Renal pelvis (tissue), 4 donors: ENCODE measurements around the gene LRRC57. TPM values are rescaled to one million over a fixed set of nuclear protein-coding genes. Genes with fewer than 3 reads are reported as not detected.
"Not testable (repeated sequence)": the region's sequence is repeated elsewhere in the genome, so short reads cannot be mapped to it uniquely, and the experiment has no call there.

Source experiments
- DNase-seq: peaks from one replicate; pipeline ENCODE4 v3.0.0-alpha.2; 2013
- polyA plus RNA-seq, 3 donors: library from polyadenylated mRNA; unstranded; fragments of 120-200 nt; gene quantifications; one replicate each; pipeline ENCODE4 v1.2.1, GENCODE V29; 2013; ENCODE audit not compliant: insufficient read length in 3 of 3

Gene LRRC57
- polyA plus RNA-seq, 3 donors, result 20.3 to 27.2 (median 24.2) TPM

DNA sequence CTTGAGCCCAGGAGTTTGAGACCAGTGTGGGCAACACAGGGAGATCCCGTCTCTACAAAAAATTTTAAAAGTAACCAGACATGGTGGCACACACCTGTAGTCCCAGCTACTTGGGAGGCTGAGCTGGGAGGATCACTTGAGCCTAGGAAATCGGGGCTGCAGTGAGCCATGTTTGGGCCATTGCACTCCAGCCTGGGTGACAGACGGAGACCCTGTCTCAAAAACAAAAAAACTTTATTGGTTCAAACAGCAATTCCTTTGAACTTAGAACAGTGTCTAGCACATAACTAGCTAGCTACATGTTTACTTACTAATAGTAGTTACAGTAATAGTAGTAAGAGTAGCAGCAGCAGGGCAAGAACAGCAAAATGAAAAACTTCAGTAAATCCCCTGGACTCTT is 10.1 kb upstream of the LRRC57 start:
- DNase-seq, result no peak

DNA sequence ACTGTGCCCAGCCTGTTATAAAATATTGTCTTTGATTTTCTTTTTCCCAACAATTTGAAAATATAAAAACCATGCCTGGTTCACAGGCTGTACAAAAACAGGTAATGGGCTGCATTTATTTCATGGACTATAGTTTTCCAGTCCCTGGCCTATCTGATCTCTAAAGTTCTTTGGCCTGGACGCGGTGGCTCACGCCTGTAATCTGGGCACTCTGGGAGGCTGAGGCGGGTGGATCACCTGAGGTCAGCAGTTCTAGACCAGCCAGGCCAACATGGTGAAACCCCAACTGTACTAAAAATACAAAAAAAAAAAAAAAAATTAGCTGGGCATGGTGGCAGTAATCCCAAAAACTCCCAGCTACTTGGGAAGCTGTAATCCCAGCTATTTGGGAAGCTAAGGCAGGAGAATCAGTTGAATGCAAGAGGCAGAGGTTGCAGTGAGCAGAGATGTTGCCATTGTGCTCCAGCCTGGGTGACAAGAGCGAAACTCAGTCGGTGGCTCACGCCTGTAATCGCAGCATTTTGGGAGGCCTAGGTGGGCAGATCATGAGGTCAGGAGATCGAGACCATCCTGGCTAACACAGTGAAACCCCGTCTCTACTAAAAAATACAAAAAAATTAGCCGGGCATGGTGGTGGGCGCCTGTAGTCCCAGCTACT is 8.1 kb upstream of the LRRC57 start:
- DNase-seq, result not testable (repeated sequence)

DNA sequence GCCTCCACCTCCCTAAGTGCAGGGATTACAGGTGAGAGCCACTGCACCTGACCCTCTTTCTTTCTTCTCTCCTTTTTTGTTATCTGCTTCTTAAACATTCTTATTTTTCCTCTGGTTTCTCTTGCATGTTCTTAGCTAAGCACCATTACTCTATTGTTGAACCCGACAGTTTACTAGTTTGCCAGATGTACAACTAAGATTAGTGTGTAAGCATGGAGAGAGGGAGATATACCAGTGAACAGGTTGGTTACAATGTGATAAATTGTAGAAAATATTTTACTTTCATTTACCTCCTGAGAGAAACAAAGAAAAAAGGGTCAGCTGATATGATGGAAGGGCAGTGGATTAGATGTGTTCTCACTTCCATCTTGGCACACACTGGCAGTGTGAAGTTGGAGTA is 5.0 kb upstream of the LRRC57 start:
- no peak for DNase-seq

DNA sequence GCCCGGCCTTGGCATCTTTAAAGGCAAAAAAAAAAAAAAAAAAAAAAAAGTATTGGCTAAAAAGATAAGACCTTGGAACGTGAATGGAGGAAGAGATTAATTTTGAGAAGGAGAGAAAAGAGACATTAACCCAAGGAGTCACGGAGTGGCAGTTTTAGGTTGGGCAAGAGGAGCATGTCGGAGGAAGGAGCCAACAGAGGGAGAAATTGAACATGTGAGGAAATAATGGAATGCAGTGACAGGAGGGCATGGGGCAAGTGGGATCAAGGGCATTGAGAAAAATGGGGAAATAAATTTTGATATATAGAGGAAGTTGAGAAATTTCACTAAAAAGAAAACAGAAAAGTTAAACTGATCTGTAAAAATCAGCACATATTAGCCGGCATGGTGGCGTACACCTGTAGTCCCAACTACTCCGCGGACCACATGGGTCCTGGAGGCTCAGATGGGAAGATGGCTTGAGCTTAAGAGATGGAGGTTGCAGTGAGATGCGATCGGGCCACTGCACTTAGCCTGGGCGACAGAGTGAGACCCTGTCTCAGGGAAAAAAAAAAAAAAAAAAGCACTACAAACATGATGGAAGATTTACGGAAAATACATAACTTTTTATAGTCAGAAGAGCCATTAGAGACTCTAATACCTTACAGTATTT is 1.3 kb upstream of the LRRC57 start:
- DNase-seq, result no peak

DNA sequence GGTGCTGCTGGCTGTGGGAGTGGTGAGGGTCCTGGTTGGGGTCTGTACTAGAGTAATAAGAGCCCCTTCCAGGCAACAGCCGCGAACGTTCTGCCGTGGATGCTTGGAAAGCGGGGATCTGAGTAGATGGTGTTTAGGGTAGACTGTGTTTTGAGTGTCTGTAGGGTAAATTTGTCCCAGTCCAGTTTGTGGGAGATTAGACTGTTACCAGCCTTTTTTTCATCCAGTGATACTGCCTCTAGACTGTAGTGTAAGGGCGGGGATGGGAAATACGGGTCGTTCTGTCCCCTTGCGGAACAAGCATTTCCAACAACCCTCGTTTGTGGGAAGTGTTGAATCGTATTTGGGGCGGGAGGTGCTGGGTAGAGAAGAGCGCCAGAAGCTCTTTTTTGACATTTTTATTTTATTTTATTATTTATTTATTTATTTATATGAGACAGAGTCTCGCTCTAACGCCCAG is 469 bp upstream of the LRRC57 start:
- DNase-seq, result peak; percentile 55

DNA sequence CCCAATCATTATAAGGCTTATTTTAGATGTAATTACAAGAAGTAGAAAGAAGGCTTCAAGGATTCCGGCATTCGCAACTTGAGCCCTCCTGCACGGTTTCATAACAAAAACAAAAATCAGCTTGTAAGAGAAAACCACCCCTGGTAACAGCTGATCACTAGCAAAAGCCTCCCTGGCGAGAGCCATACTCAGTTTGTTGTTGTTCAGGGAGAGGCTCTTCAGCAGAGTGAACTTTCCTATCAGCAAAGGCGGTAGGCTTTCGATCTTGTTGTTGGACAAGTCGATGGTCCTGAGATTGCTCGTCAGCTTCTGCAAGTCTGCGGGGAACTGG is 710 bp downstream of the LRRC57 start:
- DNase-seq, result no peak

DNA sequence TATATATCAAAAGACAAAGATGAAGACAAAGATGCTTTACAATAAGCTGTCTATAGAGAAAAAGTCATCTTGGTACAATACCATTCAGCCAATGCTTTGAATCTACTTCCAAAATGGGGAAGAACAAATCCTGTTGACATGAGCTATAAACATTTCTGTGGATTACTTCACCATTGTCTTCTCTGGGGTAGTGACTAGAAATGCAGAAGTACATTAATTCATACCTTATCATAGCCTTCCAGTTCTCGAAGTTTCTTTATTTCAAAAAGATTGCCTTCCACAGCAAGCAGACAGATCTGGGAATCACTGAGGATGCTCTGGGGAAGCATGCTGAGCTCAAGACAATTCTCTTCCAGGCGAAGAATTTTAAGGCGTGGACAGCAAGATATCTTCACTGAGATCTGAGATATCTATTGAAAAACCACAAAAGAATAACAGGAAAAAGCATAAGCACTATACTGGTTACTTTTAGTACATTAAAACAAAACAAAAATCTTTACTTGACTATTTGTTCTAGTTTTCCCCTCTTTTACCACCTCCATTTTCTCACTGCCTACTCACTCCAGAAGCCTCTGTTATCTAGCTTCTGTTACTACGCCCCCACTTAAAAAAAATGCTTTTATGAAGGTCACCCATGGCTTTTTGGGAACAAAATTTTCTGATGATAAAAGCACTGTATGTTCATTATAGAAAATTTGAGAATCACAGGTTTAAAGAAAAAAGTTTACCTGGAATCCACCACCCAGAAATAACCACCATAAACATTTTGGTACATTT is 3.6 kb downstream of the LRRC57 start:
- DNase-seq, result no peak

DNA sequence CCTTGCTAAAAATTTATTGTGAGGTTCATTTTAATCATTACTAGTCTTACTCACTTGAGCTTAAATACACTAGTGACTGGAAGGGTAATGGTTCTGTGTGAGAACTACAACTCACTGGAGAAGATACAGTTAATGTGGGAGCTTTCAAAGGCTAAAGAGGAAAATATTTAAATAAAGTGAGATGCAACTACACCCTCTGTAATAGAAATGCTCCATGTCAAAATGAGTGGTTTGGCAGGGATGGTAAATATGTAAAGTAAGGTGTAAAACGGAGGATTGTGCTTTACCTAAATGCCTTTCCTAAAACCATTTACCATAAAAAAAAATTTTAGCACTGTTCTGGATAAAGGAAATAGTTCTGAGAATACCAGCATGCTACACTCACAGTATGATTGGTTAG is 15.3 kb downstream of the LRRC57 start:
- DNase-seq, result no peak

DNA sequence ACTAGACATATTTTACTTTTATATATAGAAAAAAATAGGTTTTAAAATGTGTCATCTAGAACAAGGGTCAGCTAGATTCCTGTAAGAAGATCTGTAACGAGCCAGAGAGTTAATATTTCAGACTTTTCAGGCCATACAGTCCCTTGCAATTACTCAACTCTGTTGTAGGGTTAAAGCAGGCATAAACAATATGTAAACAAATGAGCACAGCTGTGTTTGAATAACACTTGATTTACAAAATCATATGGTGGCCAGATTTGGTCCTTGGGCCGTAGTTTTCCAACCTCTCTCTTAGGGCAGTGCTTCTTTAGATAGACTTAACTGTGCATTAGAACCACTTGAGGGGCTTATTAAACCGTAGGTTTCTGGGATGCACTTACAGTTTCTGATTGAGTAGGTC is 19.6 kb downstream of the LRRC57 start:
- no peak for DNase-seq

DNA sequence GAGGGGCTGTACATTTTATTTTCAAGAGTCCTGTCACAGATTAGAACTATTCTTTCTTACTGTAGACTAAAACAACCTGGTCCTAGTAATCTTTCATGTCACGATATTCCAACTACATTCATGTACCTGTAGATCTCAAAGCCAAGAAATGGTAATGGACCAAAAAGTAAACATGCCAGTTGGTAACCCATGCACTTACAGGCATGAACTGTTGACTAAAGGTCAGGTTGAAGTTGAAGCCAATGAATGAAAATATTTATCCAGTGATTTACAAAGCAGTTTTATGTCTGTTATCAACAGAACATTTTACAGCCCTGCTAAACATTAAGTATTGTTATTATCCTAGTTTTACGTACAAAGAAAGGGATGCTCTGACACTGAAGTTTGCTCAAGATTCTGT is 25.3 kb downstream of the LRRC57 start:
- DNase-seq, result no peak

DNA sequence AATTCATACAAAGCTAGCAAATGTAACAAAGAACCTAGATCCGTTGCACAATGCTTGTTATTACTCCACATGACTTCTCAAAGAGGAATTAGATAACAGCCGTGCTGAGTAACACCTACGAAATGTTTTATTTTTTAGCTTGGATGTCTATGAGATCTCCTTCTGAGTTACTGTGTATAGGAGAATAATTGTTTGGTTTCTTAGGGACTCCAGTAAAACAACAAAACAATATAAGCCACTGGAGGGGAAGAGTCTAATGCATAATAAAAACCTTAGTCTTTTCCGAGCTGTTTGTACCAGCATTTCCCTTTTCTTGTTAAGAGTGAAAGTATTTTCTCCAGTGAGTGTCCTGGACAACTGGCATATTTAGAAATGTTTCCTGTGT is 37.6 kb downstream of the LRRC57 start:
- no peak for DNase-seq

DNA sequence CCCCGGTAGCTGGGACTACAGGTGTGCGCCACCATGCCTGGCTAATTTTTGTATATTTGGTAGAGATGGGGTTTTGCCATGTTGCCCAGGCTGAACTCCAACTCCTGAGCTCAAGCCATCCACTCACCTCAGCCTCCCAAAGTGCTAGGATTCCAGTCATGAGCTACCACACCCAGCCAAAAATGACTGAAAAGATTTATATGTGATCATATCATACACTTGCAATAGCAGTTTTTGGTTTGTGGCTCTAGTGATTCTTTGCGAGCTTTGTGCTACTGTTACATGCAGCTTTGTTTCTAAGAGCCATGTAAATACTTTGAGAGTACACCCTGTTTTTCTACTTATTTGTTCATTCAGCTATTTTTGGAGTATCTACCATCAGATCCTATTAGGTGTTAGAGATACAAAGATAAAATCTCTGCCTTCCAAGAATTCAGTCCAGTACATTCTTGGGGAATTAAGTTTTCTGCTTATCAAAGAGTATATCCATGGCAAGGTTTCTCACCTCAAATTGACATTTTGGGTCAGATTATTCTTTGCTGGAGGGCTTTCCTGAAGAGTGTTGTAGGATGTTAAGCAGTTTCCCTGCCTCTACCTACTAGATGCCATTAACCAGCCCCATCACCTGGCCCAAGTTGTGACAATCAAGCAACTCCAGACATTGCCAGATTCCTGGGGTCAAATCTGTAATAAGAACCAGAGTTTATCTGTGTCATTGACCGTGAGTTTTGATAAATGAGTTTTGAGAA is 38.2 kb downstream of the LRRC57 start:
- DNase-seq, result no peak

DNA sequence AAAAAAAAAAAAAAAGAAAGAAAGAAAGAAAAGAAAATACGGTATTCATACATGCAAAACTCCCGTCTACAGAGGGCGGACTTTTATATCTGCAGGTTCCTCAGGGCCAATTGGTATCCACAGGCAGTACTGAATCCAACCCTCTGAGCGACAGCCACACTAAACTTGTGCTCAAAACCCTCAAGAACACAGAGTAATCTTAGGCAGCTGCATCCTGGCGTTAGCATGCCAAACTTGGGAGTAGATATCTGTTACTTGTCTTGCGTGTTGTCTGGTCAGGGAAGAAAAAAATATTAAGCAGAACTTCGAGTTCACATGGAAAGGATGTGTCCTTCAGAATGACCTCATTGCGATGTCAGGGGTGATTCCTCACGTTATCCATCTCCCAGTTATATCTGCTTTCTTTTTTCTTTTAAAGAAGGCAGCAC is 40.3 kb downstream of the LRRC57 start:
- no peak for DNase-seq

DNA sequence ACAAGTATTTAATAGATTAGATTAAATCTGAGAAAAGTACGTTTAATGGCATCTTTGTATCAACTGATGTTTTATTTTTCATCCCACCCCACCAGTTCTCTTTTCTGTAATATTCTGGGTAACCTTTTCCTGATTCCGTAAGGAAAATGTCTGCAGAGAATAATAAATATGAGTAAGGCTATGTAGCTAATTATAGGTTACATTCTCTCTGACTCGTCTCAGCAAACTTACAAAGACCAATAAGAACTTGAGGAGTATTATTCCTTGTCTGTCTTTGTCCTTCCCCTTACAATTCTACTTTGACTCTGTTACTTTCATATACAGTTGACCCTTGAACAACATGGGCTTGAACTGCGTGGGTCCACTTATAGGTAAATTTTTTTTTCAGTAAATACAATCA is 41.1 kb downstream of the LRRC57 start:
- no peak for DNase-seq

DNA sequence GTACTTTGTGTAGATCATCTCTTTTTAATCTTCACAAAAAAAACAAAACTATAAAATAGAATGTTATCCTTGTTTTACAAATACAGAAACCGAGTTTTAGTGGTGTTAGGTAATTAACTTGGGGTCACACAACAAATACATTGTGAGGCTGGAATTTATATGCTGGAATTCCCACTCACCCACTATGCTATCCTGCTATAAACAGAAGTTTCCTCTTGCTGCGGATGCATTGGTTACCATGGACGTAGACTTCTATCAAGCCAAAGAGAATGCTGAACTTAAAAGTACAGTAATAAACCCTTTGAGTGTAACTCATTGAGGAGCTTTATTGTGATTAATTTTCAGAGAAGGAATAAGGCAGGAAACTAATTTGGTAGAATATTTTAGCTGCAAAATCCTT is 44.0 kb downstream of the LRRC57 start:
- DNase-seq, result no peak

DNA sequence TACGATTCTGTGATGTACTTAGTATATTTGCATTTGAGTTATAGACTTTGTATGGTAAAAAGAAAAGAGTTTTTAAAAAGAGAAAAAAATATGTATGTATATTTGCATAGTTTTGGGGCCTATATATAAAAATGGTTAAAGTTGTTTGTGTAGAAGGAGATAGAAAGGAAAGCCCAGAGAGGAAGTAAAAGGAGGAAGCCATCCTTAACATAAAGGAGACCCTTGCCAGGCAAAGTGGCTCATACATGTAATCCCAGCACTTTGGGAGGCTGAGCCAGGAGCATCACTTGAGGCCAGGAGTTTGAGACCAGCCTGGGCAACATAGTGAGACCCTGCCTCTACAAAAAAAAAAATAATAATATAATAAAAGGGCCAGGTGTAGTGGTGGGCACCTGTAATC is 44.8 kb downstream of the LRRC57 start:
- DNase-seq, result no peak

DNA sequence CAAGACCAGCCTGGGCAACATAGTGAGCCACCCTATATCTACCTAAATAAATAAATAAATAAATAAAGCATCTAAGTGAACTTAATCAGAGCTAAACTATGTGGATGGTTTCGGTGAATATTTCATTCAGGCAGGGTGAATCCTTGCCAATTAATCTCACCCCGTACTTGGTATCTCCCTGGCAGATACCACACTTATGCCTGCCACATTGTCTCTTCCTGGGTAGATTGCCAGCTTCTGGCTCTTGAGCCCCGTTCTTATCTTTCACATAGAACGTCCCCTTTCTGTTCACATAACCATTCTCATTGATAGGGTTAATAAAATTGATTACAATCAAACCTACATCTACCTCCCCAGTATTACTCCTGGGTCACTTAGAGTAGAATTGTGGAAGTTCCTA is 46.1 kb downstream of the LRRC57 start:
- DNase-seq, result no peak

DNA sequence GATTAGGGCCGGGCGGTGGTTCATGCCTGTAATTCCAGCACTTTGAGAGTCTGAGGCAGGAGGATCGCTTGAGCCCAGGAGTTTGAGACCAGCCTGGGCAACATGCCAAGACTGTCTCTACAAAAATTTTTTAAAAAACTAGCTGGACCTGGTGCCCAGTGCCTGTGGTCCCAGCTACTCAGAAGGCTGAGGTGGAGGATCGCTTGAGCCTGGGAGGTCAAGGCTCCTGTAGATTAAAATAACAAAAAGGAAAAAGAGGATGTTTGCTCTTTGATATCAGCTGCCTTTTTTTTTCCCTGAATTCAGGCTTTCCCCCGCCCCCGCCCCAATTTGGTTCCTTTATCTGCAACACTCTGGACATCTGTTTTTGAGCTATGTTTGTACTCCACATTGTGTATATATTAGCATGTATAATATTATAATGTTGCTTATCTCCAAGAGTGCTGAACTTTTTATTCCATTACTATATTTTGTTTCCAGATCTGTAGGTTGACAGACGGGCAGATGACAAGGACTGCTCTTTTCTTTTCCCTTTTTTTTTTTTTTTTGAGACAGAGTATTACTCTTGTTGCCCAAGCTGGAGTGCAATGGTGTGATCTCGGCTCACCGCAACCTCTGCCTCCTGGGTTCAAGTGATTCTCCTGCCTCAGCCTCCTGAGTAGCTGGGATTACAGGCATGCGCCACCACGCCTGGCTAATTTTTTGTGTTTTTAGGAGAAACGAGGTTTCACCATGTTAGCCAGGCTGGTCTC is 48.6 kb downstream of the LRRC57 start:
- no peak for DNase-seq

DNA sequence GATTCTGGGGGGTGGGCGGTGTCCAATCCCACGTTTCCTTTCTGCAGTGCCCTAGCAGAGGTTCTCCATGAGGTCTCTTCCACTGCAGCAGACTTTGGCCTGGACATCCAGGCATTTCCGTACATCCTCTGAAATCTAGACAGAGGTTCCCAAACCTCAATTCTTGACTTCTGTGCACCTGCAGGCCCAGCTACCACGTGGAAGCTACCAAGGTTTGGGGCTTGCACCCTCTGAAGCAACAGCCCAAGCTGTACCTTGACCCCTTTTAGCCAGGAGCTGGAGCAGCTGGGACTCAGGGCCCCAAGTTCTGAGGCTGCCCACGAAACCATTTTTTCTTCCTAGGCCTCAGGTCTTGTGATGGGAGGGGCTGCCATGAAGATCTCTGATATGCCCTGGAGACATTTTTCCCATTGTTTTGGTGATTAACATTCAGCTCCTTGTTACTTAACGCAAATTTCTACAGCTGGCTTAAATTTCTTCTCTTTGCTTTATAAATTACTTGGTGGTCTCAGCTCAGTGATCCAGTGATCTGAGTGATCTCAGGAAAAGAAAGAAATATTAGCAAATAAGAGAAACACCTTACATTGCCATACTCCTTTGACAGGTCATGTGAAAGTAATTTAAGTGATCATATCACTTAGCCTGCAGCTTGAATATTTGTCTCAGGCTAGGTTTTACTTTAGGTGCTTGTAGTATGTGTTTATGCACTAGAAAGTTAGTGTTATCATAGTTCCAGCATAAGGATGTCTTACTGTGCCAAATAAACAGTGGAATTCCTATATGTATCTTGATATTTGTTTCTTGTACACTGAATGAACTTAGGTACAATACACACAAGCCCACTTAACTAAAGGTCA is 50.2 kb downstream of the LRRC57 start:
- DNase-seq, result no peak

DNA sequence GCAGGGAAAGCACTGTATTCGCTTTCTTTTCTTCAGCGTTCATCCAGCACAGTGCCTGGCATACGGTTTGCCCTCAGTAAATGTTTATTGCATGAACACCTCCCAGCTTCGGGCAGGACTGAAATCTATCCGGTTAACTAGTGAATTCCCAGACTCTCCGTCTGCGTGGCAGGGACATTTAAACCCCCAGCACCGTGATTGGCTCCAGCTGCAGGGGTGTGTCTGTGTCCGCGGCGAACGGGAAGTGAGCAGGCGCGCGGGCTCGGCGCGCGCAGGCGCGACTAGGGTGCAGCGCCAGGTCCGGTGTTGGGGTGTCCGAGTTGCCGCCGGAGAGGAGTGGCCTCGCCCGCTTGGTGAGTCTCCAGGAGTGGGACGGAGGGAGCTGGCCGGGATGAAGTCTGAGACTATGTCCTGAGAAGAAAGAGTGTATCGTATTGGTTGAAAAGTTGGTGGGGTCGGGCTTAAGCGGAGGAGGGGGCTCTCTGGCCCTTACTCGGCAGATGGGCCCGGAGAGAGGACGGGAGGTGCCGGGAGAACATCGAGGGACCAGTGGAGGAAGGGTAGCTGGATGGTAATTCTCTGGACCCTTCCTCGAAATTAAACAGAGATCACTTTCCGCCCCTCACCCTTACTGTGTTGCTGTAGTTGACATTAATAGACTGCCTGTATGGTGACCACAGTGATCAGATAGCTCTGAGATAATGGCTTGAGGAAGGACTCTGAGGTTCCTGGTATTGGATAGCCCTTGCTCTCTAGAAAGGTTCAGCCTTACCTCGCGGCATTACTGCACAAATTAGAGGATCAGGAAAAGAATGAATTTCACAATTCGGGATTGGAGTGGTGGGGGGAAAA is 53.0 kb downstream of the LRRC57 start, which contains the start of gene SNAP23:
Gene SNAP23 (plus strand): TSS at position 274 of the 852 bp plus-strand sequence. CDS start 16,213 bp downstream, outside the sequence.
- peak; percentile 95 for DNase-seq
